HCT116 (cell line): ENCODE measurements around the gene S1PR1.

Source experiments
- CEBPB ChIP-seq: IDR thresholded peaks from 2 replicates; pipeline ENCODE4 v1.6.1; 2012; ENCODE audit warnings: low read depth
- EZH2 ChIP-seq: fragments of 200-600 bp; sonication (generic); IDR thresholded peaks from 2 replicates; pipeline ENCODE4 v1.6.1; 2017; ENCODE audit warnings: antibody characterized with exemption, mixed run types
- EZH2phosphoT487 ChIP-seq: fragments of 200-600 bp; IDR thresholded peaks from 2 replicates; pipeline ENCODE4 v1.6.1; 2018; ENCODE audit warnings: antibody characterized with exemption, borderline replicate concordance
- POLR2AphosphoS5 ChIP-seq: IDR thresholded peaks from 2 replicates; pipeline ENCODE4 v1.6.1; 2011; ENCODE audit warnings: mild to moderate bottlenecking, low read depth, low read length, moderate library complexity
- SIN3A ChIP-seq: IDR thresholded peaks from 2 replicates; pipeline ENCODE4 v1.6.1; 2012; ENCODE audit warnings: low read depth
- SRF ChIP-seq: IDR thresholded peaks from 2 replicates; pipeline ENCODE4 v1.6.1; 2012; ENCODE audit warnings: low read depth
- YY1 ChIP-seq: IDR thresholded peaks from 2 replicates; pipeline ENCODE4 v1.6.1; 2011; ENCODE audit warnings: low read length, low read depth, moderate library complexity, mild to moderate bottlenecking; ENCODE audit not compliant: insufficient replicate concordance; ENCODE audit errors: extremely low read depth
- ZNF274 ChIP-seq: fragments of 200-500 bp; sonication (Bioruptor generic); IDR thresholded peaks from 2 replicates; pipeline ENCODE4 v1.6.1; 2014; ENCODE audit warnings: mild to moderate bottlenecking, low read depth, low read length, inconsistent platforms
- TF ChIP-seq, protein P1 (sequence below), 3 experiments: fragments of 200-600 bp in 1 of 3; sonication (generic) in 1 of 3; IDR thresholded peaks in 2 of 3; conservative IDR thresholded peaks in 1 of 3; 2 replicates each; pipeline ENCODE4 v1.5.1; 2012 to 2017; ENCODE audit warnings: low read depth in 2 of 3, low read length in 2 of 3, antibody characterized with exemption in 1 of 3, borderline replicate concordance in 1 of 3, control low read depth in 1 of 3, mild to moderate bottlenecking in 1 of 3, mixed read lengths in 1 of 3, mixed run types in 1 of 3, moderate library complexity in 1 of 3; ENCODE audit not compliant: insufficient read depth in 1 of 3

DNA sequence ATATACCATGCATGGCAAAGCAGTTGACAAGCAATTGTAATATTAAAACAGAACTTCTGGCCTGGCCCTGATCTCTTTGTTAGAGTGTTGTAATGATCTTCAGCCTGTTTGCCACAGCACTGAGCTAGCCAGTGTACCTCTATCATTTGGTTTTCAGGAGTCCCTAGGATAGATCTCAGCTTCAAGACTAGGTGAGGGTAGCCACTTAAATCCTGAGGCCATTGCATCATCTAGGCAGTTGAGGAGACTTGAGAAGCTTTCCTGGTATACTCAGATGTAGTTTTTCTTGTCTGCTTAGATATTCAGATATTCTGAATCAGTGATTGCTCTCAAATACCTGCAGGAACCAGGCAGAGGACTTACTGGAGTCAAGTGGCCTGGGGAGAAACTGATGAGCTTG is 14.7 kb downstream of the S1PR1 start:
- no peak for TF ChIP-seq CEBPB
- TF ChIP-seq POLR2AphosphoS5, result no peak
- TF ChIP-seq SIN3A, result no peak
- TF ChIP-seq, protein P1, sequence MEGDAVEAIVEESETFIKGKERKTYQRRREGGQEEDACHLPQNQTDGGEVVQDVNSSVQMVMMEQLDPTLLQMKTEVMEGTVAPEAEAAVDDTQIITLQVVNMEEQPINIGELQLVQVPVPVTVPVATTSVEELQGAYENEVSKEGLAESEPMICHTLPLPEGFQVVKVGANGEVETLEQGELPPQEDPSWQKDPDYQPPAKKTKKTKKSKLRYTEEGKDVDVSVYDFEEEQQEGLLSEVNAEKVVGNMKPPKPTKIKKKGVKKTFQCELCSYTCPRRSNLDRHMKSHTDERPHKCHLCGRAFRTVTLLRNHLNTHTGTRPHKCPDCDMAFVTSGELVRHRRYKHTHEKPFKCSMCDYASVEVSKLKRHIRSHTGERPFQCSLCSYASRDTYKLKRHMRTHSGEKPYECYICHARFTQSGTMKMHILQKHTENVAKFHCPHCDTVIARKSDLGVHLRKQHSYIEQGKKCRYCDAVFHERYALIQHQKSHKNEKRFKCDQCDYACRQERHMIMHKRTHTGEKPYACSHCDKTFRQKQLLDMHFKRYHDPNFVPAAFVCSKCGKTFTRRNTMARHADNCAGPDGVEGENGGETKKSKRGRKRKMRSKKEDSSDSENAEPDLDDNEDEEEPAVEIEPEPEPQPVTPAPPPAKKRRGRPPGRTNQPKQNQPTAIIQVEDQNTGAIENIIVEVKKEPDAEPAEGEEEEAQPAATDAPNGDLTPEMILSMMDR (IDR thresholded peaks at IDR 0.05 in 2 of 3, conservative IDR thresholded peaks at IDR 0.05 in 1 of 3; ENCODE audit: borderline replicate concordance in 1 of 3, insufficient read depth in 1 of 3, low read depth in 2 of 3, low read length in 2 of 3), result no peak
- no peak for TF ChIP-seq YY1
- TF ChIP-seq EZH2, result no peak
- no peak for TF ChIP-seq ZNF274
- no peak for TF ChIP-seq EZH2phosphoT487
- TF ChIP-seq SRF, result no peak
